HG02759 (cell line): Measurements from ENCODE around the gene CRTAP.
"Not testable (repeated sequence)": the region's sequence is repeated elsewhere in the genome, so short reads cannot be mapped to it uniquely, and the experiment has no call there.

Experiments
- ATAC-seq: cut with Tn5 transposase; IDR thresholded peaks from one replicate; pipeline ENCODE4 v1.9.1; 2021; ENCODE audit warnings: mild to moderate bottlenecking, moderate library complexity; ENCODE audit not compliant: unreplicated experiment

CRTAP gene

DNA sequence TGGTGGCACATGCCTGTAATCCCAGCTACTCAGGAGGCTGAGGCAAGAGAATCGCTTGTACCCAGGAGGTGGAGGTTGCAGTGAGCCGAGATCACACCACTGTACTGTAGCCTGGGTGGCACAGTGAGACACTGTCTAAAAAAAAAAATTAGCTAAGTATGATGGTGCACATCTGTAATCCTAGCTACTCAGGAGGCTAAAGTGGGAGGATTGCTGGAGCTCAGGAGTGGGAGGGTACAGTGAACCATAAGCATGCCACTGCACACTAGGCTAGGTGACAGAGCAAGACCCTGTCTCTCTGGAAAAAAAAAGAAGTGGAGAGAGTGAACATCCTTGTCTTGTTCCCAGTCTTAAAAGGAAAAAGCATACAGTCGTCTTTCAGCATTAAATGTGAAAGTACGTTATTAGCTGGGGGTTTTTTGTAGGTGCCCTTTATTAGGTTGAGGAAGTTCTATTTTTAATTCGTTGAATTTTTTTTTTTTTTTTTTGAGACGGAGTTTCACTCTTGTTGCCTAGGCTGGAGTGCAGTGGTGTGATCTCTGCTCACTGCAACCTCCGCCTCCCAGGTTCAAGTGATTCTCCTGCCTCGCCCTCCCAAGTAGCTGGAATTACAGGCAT lies 25.3 kb downstream of the CRTAP start:
- peak; percentile 74 for ATAC-seq

GRCh38 chr3:33139996-33140395 lies 26.2 kb downstream of the CRTAP start:
- no peak for ATAC-seq

DNA sequence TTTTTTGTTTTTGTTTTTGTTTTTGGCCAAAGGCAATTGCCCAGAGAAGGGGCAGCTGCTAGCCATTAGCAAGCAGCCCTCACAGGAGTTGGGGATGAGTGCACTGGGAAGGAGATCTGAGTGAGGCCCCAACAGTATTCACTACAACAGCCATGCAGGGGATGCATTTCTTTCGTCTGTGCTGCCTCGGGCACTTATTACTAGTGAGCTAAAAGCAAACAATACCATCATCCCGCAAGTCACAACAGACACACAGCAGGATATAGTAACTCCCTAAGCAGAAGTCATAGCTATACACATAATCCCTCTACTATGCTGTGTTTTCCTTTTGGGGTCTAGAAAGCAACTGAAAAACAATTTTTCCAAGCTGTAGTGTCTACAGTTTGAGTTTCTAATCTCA lies 27.2 kb downstream of the CRTAP start:
- no peak for ATAC-seq

DNA sequence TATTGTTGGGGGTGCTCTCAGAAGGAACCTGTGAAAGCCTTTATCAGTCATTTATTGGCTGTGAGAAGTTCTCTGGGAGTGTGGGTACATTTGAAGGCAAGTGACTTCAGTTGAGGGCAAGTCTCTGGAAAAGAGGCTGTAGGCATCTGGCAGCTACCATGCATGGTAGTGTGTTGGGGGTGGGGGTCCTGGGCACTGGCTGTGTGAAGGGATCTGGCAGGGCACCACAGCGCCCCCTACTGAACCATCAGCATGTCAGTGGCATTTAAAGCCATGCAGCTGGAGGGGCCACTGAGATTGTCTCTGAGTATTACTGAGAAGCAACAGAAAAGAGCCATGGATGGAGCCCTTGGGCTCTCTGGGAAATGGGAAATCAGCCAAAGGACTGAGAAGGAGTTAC lies 30.6 kb downstream of the CRTAP start:
- ATAC-seq = no peak

DNA sequence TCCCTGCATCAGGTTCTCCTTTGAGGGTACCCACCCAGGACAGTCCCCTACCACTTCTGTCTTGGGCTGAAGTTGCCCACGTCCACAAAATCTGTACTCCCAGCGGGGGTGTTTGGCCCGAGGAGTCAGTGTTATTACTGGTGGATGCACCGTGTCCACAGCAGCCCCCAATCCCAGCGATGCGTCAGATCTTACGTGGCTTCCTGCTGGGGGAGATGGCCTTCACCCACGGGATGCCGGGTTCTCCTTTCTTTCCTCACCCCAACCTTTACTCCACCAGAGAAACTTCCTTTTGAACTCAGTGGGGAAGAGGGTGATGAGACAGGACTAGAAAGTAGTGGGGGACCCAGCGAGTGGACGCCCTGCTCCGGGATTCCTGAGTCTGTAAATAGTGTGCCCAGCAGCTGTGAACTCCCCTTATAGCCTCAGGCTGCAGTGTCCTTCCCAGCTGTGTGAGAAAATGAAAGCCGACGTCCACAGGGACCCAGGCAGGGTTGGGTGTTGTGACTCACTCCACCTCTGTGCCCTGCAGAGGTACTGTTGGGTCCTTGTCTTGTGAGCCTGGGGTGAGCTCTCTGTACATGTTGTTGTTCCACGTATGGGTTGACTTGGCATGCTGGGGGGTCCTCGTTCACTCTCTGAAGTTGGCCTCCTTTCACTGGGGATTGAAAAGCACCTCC lies 31.5 kb downstream of the CRTAP start:
- ATAC-seq = no peak

- ATAC-seq = no peak
Observed at GRCh38 chr3:33145901-33146580, 32.2 kb downstream of the CRTAP start.

- no peak for ATAC-seq
Observed at GRCh38 chr3:33146791-33147445, 33.1 kb downstream of the CRTAP start.

GRCh38 chr3:33149342-33149741 lies 35.5 kb downstream of the CRTAP start:
- ATAC-seq = no peak

DNA sequence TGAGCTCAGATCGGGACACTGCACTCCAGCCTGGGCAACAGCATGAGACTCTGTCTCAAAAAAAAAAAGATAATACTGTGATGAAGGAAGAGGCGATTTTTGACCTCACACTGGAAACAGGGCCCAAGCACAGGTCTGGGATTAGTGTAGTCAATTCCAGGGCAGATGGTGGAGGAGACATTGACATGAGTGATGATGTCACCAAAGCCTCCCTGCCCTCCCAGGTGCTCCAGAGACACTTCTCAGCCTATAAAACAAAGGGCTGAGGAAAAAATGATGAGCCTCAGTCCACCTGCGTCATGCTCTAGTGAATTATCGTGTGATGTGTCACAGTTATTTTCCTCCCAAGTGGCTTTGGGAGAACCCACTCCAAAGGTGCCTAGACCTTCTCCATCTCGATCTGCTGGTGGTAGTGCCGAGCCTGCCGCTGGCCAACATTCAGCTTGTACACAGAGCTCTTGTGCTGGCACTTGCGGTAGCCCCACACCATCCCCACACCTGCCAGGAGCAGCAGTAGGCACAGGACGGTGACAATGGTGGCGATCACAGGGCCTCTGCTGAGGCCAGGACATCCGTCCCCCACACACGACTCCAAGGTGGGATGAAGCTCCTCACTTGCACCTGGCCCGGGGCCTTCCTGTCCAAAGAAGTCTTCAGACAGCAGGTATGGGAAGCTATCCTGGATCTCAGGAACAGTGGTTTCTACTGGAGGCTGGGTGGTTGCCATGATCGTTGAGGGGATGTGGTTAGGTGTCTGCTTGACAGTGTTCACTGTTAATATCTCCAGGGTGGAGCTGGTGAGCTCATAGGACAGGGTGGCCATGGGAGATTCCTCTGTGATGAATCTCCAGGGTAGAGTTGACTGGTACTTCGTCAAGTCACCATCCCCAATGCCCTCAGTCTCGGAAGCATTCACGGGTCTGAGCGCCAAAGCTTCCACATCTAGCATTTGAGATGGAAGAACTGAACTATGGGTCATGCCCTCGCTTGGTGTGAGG lies 38.8 kb downstream of the CRTAP start:
- no peak for ATAC-seq

DNA sequence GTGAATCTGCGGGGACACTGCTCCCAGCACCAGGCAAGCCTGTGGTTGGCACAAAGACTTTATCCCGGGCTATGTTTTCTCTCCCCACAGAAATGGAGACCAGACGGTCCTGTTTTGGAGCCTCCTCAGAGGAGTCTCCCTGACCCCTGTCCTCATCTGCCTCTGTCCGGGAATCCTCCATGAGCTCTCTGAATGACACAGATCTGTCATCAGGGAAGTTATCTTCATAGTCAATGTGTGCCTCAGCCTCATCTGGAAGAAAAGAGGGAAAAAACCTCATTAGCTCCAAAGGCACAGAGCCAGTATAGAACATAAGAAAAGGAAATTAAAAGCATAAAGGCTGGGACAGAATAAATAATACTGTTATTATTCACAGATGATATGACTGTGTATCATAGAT lies 40.0 kb downstream of the CRTAP start:
- no peak for ATAC-seq

DNA sequence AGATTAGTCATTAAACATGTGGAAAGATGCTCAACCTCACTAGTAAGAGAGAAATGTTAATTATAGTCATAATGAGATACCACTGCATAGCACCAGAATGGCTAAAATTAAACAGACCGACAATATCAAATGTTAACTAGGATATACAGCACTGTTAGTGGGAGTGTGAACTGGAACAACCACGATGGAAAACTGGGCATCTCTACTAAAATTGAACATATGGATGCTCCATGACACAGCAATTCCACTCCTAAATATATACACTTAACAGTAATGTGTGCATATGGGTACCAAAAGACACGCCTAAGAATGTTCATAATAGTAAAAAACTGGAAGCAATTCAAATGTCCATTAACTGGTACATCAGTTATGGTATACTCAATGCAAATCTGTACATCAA lies 41.5 kb downstream of the CRTAP start:
- ATAC-seq = no peak

DNA sequence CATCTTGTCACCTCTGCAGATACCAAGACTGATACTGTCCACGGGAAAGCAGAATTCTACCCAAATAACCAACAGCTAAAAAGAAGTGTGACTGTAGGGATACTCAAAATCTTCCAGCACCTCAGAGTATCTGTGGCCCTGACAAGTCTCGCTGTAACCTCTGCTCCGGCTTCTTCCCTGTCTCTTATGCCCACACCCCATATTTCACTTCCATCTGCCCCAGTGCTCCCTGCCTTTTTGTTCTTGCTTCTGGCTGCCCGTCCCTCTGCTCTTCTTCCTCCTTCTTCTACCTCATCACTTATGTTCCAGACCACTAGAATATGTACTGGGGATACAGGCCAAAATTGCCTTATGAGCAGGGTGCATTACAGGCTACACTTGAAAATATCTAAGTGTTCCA lies 45.4 kb downstream of the CRTAP start:
- no peak for ATAC-seq

DNA sequence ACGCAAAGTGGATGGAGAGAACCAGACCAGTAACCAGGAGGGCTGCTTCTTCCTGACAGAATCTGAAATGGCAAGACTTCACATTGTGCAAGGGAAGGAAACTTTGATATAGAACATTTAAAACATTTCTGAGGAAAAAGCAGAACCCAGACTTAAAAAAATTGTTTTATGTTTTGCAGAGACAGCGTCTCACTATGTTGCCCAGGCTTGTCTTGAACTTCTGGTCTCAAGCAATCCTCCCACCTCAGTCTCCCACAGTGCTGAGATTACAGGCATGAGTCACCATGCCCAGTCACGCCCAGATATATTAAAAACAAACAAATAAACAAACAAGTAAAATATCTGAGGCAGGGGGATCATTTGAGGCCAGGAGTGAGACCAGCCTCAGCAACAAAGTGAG lies 46.2 kb downstream of the CRTAP start:
- no peak for ATAC-seq

DNA sequence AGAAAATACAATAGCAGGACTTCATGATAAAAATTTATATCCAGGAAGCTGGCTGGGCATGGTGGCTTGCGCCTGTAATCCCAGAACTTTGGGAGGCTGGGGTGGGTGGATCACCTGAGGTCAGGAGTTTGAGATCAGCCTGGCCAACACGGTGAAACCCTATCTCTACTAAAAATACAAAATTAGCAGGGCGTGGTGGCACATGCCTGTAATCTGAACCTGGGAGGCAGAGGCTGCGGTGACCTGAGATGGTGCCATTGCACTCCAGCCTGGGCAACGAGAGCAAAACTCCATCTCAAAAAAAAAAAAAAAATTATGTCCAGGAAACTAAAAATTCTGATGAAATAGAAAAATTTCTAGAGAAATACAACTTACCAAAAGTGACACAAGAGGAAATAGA lies 48.8 kb downstream of the CRTAP start:
- ATAC-seq = not testable (repeated sequence)

DNA sequence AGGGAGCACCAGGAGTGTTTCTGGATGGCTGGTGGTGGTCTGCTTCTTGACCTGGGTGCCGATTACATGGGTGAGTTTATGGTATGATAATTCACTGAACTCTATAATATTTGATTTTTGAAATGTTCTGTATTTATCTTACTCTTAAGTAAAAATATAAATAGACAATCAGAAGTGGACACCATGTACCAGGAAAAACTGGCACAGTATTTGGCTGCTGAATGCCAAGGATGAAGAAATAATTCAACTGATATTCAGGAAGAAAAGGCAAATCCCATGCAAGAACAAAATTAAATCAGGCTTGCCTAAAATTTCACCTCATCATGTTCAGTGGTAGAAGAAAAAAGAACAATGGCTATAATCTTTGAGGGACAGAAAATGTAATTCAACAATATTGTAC lies 51.6 kb downstream of the CRTAP start:
- no peak for ATAC-seq

GRCh38 chr3:33166095-33166494 lies 52.3 kb downstream of the CRTAP start:
- no peak for ATAC-seq

DNA sequence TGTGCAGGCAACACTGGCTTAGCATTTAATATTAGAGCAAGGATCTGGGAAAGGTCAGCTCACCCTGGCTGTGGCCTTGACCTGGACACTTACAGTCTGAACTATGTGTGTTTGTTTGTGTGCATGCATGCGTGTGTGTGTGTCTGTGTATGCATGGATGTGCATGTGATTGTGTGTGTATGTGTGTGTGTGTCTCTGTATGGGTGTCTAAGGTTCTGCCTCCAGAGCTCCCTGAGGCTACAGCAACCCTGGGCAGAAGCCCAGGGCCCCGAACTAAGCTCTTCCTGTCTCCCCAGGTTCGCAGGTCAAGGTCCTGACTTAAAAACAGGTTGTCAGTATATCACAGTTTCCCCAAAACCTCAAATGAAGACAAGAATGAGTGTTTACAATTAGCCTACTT lies 53.5 kb downstream of the CRTAP start:
- no peak for ATAC-seq

GRCh38 chr3:33167716-33168336 lies 54.0 kb downstream of the CRTAP start:
- no peak for ATAC-seq

- ATAC-seq = no peak
Observed at GRCh38 chr3:33170531-33170930, 56.7 kb downstream of the CRTAP start.

DNA sequence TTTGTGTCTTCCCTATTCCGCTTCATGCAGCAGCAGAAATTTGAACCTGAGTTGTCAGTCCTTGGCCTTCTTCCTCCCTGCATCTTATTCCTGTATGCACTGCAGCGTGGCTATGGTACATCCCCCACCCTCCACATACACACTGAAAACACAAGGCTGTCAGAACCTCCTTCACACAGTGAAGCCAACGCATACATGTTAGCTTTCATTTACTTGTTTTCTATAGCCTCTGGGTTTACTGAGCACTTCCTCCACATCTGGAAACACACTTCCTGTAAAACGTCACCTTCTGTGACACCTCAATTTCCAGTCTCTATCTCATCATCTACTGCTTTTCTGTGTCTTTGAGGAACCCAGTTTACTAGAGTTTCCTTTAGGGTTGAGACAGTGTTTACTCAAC lies 57.8 kb downstream of the CRTAP start:
- ATAC-seq = no peak
